SK-N-DZ (cell line): ENCODE measurements around the gene ZFPM1.

Experiments
- DNase-seq: peaks from one replicate; pipeline ENCODE4 v3.0.0-alpha.2; 2015; ENCODE audit warnings: low spot score

The ZFPM1 gene

GRCh38 chr16:88497561-88498462, 44.7 kb downstream of the ZFPM1 start:
- DNase-seq, result peak; percentile 72

- no peak for DNase-seq
Observed at GRCh38 chr16:88498576-88499208, 45.6 kb downstream of the ZFPM1 start.

GRCh38 chr16:88499292-88499691, 46.2 kb downstream of the ZFPM1 start:
- DNase-seq, result no peak

GRCh38 chr16:88499836-88500251, 46.8 kb downstream of the ZFPM1 start:
- no peak for DNase-seq

GRCh38 chr16:88500255-88500661, 47.2 kb downstream of the ZFPM1 start:
- no peak for DNase-seq

GRCh38 chr16:88502371-88502770, 49.3 kb downstream of the ZFPM1 start:
- DNase-seq, result peak; percentile 58

GRCh38 chr16:88502776-88503280, 49.7 kb downstream of the ZFPM1 start:
- no peak for DNase-seq

- peak; percentile 54 for DNase-seq
Observed at GRCh38 chr16:88503374-88503770, 50.3 kb downstream of the ZFPM1 start.

- peak; percentile 50 for DNase-seq
Observed at GRCh38 chr16:88503771-88504488, 50.9 kb downstream of the ZFPM1 start.

- DNase-seq, result peak; percentile 97
Observed at GRCh38 chr16:88504489-88505404, 51.7 kb downstream of the ZFPM1 start.

GRCh38 chr16:88505405-88506082, 52.5 kb downstream of the ZFPM1 start:
- peak; percentile 79 for DNase-seq

GRCh38 chr16:88506723-88507122, 53.6 kb downstream of the ZFPM1 start:
- DNase-seq, result no peak

GRCh38 chr16:88507231-88507743, 54.2 kb downstream of the ZFPM1 start:
- no peak for DNase-seq

- no peak for DNase-seq
Observed at GRCh38 chr16:88508376-88508867, 55.3 kb downstream of the ZFPM1 start.

GRCh38 chr16:88508868-88509748, 56.0 kb downstream of the ZFPM1 start:
- no peak for DNase-seq

- no peak for DNase-seq
Observed at GRCh38 chr16:88509749-88510069, 56.6 kb downstream of the ZFPM1 start.

- DNase-seq, result no peak
Observed at GRCh38 chr16:88510091-88510994, 57.3 kb downstream of the ZFPM1 start.

- no peak for DNase-seq
Observed at GRCh38 chr16:88511060-88511459, 58.0 kb downstream of the ZFPM1 start.
